PC-3 (cell line): ENCODE results near the gene ZAP70.

Experiments
- CTCF ChIP-seq: fragments of 300-600 bp; sonication (generic); conservative IDR thresholded peaks from 2 replicates; pipeline ENCODE4 v1.5.1; 2017; ENCODE audit warnings: antibody characterized with exemption, low read depth, mild to moderate bottlenecking, low read length
- EZH2 ChIP-seq: fragments of 300-600 bp; sonication (generic); IDR thresholded peaks from one replicate; pipeline ENCODE4 v1.6.1; 2017; ENCODE audit warnings: antibody characterized with exemption, mild to moderate bottlenecking, low read length; ENCODE audit not compliant: unreplicated experiment
- EZH2phosphoT487 ChIP-seq: fragments of 300-600 bp; sonication (generic); IDR thresholded peaks from 2 replicates; pipeline ENCODE4 v1.6.1; 2018; ENCODE audit warnings: mild to moderate bottlenecking, antibody characterized with exemption, low read length, borderline replicate concordance

- TF ChIP-seq CTCF (no peak), EZH2 (no peak), EZH2phosphoT487 (no peak)
Observed at GRCh38 chr2:97701186-97701585, 12.2 kb upstream of the ZAP70 start.
